HCT116 (cell line): ENCODE results near the gene RAB3B.

ENCODE experiments used
- REST ChIP-seq: IDR thresholded peaks from 2 replicates; pipeline ENCODE4 v1.6.1; 2012; ENCODE audit warnings: low read depth
- TF ChIP-seq, protein P1 (sequence below), 3 experiments: fragments of 200-600 bp in 1 of 3; sonication (generic) in 1 of 3; IDR thresholded peaks in 2 of 3; conservative IDR thresholded peaks in 1 of 3; 2 replicates each; pipeline ENCODE4 v1.5.1; 2012 to 2017; ENCODE audit warnings: low read depth in 2 of 3, low read length in 2 of 3, antibody characterized with exemption in 1 of 3, borderline replicate concordance in 1 of 3, control low read depth in 1 of 3, mild to moderate bottlenecking in 1 of 3, mixed read lengths in 1 of 3, mixed run types in 1 of 3, moderate library complexity in 1 of 3; ENCODE audit not compliant: insufficient read depth in 1 of 3

GRCh38 chr1:51898090-51898734 is 92.3 kb downstream of the RAB3B start:
- TF ChIP-seq, protein P1, sequence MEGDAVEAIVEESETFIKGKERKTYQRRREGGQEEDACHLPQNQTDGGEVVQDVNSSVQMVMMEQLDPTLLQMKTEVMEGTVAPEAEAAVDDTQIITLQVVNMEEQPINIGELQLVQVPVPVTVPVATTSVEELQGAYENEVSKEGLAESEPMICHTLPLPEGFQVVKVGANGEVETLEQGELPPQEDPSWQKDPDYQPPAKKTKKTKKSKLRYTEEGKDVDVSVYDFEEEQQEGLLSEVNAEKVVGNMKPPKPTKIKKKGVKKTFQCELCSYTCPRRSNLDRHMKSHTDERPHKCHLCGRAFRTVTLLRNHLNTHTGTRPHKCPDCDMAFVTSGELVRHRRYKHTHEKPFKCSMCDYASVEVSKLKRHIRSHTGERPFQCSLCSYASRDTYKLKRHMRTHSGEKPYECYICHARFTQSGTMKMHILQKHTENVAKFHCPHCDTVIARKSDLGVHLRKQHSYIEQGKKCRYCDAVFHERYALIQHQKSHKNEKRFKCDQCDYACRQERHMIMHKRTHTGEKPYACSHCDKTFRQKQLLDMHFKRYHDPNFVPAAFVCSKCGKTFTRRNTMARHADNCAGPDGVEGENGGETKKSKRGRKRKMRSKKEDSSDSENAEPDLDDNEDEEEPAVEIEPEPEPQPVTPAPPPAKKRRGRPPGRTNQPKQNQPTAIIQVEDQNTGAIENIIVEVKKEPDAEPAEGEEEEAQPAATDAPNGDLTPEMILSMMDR (IDR thresholded peaks at IDR 0.05 in 2 of 3, conservative IDR thresholded peaks at IDR 0.05 in 1 of 3; ENCODE audit: borderline replicate concordance in 1 of 3, insufficient read depth in 1 of 3, low read depth in 2 of 3, low read length in 2 of 3), result no peak
- no peak for TF ChIP-seq REST
